ELR (cell line): ENCODE data around the gene PSIP1.
"Not testable (repeated sequence)": the region's sequence is repeated elsewhere in the genome, so short reads cannot be mapped to it uniquely, and the experiment has no call there.

Experiments
- DNase-seq: peaks from one replicate; pipeline ENCODE4 v3.0.0-alpha.2; 2015; ENCODE audit warnings: low read depth

The PSIP1 gene

DNA sequence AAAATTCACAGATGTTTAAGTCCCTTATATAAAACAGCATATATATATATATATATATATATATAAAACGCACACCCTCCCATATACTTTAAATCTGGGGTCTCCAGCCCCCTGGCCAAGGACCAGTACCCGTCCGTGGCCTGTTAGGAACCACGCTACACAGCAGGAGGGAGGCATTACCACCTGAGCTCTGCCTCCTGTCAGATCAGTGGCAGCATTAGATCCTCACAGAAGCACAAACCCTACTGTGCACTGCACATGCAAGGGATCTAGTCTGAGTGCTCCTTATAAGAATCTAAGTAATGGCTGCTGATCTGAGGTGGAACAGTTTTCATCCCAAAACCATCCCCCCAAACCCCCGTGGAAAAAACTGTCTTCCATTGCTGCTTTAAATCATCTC is 9.0 kb downstream of the PSIP1 start:
- no peak for DNase-seq

DNA sequence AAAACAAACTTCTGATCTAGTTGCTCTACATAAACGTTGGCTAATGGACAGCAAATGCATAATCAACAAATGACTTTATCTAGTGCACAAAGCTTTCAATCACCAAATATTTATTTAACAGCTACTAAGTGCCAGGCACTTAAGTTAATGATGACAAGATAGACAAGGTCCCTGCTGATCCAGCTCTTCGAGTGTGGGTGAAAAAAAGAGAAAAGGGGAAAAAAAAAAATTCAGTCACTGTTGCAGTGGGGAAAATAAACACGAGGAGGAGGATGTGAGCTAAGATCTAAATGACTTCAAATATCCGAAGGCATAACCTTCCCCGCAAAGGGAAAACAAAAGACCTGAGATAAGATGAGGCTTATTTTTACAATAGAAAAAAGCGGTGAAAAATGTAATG is 9.6 kb downstream of the PSIP1 start:
- no peak for DNase-seq

DNA sequence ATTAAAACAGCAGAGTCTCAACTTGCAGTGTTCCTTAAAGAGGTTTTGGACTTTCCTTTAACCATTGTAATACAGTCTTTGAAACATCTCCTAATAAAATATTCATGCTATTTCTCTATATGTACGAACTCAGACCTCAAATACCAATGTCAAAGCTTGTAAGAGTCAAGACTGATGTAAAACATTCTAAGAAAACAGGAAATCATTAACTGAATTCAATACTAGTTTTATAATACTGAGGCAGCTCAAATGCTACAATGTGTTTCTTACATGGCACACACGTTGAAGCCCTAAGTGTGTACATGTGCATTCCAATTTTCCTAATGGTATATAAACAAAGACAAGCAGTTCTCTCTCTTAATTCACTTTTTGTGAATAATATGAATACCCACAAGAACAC is 11.6 kb downstream of the PSIP1 start:
- no peak for DNase-seq

DNA sequence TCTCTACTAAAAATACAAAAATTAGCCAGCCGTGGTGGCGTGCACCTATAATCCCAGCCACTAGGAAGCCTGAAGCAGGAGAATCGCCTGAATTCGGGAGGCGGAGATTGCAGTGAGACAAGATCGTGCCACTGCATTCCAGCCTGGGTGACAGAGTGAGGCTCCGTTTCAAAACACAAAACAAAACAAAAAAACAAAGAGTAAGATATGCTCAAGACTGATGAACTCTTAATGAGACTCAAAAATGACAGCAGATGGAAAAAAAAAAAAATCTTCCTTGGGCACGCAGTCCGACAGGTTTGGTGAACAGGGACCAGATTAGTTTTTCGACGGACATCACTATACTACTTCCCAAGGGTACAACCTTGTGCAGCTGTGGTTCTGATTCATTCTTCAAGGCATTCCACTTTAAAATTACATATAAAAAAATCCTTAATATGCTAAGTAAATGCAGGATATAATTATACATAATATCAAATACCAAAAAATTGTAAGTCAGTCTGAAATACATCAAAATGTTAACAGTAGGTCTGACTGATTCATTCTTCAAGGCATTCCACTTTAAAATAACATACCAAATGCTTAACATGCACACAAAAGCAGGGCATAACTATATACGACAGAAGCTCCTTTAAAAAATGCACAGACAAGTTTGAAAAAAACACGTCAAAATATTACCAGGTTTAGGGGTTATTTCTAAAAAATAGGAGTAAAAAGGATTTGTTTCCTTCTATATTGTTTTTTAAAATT is 12.3 kb downstream of the PSIP1 start:
- DNase-seq = no peak

DNA sequence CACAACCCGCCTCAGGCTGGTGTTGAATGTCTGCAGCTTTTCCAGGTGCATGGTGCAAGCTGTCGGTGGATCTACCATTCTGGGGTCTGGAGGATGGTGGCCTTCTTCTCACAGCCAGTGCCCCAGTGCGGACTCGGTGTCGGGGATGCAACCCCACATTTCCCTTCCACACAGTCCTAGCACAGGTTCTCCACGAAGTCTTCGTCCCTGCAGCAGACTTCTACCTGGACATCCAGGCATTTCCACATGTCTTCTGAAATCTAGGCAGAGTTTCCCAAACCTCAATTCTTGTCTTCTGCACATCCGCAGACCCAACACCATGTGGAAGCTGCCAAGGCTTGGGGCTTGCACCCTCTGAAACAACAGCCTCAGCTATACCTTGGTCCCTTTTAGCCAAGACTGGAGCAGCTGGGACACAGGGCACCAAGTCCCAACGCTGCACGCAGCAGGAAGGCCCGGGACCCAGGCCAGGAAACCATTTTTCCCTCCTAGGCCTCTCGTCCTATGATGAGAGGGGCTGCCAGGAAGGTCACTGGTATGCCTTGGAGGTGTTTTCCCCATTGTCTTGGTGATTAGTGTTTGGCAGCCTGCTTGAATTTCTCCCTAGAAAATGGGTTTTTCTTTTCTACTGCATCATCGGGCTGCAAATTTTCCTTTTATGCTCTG is 18.2 kb downstream of the PSIP1 start:
- DNase-seq = no peak

DNA sequence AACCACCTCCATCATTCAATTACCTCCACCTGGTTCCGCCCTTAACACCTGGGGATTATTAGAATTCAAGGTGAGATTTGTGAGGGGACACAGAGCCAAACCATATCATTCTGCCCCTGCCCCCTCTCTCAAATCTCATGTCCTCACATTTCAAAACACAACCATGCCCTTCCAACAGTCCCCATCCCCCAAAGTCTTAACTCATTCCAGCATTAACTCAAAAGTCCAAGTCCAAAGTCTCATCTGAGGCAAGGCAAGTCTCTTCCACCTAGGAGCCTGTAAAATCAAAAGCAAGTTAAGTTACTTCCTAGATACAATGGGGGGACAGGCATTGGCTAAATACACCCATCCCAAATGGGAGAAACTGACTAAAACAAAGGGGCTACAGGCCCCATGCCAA is 18.8 kb downstream of the PSIP1 start:
- no peak for DNase-seq

DNA sequence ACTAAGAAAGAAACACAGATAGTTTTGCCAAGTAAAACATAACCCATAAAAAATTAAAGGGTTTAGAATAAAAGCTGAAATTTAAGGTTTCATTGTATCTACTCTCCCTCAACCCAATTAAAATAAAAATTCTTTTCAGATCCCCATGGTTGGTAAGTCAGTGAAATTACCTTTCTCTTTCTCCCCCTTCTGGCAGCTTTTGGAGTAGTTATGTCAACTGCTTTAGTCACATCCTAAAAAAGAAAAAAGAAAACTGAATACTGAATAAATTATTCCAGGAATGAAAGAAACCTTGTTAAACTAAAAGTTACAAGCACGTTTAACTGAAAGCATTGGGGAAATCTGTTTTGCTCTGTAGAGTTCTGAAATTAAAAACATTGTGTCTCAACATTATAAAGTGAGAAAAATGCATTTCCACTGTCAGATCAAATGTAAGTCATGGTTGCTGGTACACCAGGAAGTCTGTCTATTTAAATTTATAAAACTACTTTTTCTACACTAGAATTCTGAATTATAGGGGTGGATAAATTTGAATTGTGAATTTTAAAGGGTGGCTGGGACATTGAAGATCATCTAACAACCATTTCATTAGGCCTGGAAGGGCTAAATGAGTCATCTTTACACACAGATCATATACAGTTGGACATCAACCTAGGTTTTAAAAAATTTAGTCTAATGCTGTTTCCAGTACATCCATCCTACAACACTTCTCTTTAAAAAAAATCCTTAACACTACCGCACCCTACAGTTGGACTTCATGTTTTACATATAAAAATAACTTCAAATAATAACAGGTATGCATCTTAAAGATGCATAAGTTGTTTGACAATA is 24.7 kb downstream of the PSIP1 start:
- peak; percentile 58 for DNase-seq

DNA sequence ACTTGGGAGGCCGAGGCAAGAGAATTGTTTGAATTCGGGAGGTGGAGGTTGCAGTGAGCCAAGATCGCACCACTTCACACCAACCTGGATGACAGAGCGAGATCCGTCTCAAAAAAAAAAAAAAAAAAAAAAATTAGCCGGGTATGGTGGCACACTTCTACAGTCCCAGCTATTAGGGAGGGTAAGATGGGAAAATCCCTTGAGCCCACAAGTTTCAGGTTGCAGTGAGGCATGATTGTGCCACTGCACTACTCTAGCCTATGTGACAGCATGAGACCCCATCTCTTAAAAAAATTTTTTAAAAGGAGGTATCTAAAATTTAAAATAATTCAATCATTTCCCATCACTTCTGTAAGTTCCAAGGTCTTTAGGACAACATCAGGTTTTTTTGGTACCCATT is 26.0 kb downstream of the PSIP1 start:
- no peak for DNase-seq

DNA sequence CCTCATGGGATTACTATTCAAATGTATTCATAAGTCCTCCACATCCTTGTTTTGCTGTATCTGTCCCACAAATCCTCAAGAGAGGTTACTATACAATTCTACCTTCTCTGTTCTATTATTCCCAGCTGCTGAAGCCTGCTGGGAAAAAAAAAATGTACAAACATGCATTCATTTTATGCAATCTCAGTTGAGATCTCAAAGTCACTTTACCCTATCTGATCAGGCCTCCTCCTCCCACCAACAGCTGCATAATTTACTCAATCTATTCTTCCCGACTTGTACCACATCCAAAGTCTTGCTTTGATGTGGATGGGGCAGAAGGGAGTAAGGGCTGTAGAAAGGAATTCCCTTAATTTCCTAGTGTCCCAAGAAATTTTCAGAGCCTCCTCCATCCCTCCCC is 28.6 kb downstream of the PSIP1 start:
- DNase-seq = no peak

DNA sequence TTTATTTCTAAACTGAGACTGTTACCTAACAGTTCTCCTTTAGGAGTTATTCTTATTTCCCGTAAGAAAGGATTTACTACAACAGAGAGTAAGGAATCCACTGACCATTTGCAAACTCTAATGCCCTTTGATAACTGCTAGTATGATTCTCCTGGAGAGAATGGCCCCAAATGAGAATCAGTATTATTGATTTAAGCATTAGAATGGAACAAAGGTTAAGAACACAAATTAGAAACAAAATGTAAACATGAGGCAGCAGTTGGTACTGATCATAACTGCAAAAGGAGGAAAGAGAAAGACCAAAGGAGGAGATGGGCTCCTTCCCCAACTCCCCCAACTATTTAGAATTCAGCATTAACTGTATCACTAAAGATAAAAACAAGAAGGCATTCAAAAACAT is 30.7 kb downstream of the PSIP1 start:
- no peak for DNase-seq

DNA sequence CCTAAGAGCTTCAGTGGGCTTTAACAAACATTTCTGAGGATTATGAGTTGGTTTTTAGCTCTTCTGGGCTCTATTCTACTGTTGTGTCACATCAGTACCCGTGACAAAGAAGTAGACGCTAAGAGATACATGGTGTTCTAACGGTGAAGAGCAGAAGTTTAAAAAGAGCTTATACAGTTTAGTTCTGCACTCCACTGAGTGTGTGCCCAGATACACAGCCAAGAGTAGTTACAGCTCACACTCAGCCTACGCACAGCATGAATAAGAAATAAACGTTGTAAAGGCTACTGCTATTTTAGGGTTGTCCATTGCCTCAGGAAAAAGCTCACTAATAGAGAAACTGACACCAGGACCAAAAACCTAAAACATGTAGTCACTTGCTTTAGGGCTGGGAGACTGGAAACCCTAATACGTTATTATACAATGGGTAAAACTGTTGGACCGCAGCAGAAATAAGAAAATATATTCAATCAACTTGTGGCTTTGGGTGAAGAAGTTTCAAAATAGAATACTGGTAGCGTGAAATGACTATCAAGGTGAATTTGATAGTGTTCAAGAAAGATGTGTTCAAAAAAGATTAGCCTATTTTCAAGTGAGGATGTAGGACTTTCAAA is 34.7 kb downstream of the PSIP1 start:
- no peak for DNase-seq

DNA sequence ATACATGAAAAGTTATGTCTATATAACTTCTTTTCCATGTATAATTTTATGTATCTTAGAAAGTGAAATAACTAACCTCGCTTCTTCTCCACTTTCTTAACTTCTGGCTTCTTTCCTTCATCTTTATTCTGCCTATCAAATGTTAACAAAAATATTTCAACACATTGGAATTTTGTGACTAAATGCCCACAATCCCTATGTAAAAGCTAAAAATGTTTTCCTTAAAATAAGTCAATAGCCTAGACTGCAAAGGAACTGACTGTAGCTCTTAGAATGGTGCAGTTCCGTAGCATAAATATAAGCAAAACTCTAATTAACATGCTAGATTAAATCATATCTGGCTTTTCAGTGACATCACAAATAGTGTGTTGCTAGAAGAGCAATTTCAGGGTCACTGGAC is 40.9 kb downstream of the PSIP1 start:
- no peak for DNase-seq

DNA sequence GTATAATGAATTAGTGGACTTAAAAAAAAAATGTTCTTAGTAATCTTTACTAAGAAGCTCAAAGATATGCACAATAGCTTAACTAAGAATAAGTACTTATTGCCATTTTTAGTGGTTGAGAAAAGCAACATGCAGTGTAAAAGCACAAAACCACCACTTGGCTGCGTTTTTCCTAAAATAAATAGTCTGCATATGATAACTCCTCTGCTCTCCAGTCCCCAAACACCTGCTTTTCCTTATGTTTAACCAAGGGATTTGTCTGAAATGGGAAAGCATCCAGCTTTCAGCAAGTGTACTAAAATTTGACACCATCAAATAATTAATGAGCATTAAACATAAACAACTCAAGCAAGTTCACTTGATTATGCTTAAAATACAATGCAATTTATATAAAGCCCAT is 41.4 kb downstream of the PSIP1 start:
- DNase-seq = no peak

DNA sequence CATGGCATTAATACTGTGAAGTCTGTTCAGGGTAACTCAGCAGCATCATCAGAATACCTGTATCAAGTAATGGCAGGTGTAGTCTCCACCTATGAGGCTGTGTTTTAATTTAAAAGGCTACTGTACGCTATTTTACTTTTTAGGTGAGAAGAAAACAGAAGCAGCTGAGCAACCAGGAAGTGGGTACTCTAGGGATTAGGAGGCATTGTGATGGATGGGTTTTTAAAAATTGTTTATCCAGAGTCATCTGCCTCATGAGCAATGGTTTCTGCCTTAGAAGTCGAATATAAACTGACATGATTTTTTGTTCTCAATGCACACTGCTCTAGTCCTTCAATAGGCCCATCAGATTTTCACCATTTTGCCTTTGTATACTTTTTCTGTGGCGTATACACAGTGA is 42.6 kb downstream of the PSIP1 start:
- DNase-seq = no peak

DNA sequence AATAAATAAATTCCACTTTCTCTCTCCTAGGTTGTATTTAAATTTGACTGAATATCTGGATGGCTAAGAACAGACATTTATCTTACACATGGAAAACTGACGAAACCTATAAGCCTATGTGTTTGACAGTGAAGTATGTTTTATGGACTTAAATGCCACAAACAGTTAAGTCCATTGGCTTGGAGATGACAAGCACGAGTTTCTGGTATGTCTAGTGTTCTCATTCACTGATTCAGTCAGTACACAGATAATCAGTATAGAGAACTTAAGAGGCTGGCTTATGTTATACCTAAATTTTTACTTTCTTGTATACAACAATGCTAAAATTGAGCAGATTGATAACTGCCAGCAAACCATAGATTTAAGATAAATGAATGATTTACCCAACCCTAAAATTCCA is 49.2 kb downstream of the PSIP1 start:
- DNase-seq = no peak

DNA sequence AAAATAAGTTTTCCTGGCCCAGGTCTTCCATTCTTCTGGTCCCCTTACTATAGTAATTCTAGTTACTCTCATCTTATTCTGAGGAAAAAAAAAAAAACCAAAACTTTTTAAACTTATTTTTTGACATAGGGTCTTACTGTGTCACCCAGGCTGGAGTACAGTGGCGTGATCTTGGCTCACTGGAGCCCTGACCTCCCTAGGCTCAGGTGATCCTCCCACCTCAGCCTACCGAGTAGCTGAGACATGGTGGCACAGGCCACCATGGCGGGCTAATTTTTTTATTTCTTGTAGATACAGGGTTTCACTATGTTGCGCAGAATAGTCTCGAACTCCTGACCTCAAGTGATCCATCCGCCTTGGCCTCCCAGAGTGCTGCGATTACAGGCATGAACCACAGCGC is 49.7 kb downstream of the PSIP1 start:
- no peak for DNase-seq

DNA sequence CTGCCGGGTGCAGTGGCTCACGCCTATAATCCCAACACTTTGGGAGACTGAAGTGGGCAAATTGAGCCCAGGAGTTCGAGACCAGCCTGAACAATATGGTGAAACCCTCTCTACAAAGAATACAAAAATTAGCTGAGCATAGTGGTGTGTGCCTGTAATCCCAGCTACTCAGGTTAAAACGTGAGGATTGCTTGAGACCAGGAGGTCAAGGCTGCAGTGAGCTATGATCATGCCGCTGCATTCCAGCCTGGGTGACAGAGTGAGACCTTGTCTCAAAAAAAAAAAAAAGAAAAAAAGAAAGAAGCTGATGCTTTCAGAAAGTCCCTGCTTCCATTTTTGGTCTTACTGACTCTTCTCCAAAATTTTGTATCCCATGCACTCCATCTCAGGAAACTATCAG is 56.8 kb downstream of the PSIP1 start:
- no peak for DNase-seq

DNA sequence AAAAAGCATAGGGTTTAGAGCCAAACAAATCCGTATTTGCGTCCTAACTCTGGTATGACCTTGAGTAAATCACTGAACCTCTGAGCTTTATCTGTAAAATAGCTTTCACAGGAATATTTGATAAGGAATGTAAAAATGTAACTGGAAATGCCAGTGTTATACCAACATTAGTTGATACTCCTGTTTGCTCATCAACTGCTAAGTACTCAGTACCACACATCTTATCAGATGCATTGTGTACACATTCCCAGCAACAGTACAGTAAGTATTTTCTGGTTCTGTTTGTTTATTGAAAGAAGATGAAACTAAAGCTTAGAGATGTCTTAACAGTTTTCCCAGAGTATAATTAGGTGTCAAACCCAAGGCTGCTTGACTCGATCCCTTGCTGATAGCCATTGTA is 66.6 kb downstream of the PSIP1 start:
- no peak for DNase-seq

DNA sequence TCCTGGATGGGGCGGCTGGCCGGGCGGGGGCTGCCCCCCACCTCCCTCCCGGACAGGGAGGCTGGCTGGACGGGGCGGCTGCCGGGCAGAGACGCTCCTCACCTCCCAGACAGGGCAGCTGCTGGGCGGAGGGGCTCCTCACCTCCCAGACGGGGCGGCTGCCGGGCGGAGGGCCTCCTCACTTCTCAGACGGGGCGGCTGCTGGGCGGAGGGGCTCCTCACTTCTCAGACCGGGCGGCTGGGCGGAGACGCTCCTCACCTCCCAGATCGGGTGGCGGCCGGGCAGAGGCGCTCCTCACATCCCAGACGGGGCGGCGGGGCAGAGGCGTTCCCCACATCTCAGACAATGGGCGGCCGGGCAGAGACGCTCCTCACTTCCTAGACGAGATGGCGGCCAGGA is 68.5 kb downstream of the PSIP1 start:
- not testable (repeated sequence) for DNase-seq

DNA sequence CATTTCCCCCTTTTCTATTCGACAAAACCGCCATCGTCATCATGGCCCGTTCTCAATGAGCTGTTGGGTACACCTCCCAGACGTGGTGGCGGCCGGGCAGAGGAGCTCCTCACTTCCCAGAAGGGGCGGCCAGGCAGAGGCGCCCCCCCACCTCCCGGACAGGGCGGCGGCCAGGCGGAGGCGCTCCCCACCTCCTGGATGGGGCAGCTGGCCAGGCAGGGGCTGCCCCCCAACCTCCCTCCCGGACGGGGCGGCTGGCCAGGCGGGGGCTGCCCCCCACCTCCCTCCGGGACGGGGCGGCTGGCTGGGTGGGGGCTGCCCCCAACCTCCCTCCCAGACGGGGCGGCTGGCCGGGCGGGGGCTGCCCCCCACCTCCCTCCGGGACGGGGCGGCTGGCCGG is 68.9 kb downstream of the PSIP1 start:
- not testable (repeated sequence) for DNase-seq

DNA sequence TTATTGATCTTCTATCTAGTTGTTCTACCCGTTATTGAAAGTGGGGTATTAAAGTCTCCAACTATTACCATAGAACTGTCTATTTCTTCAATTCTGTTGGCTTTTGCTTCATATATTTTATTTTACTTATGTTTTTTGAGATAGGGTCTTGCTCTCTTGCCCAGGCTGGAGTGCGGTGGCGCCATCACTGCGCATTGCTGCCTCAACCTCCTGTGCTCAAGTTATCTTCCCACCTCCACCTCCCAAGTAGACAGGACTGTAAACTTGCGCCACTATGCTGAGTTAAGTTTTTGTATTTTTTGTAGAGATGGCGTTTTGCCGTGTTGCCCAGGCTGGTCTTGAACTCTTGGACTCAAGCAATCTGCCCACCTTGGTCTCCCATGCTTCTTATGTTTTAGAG is 71.9 kb downstream of the PSIP1 start:
- DNase-seq = no peak

DNA sequence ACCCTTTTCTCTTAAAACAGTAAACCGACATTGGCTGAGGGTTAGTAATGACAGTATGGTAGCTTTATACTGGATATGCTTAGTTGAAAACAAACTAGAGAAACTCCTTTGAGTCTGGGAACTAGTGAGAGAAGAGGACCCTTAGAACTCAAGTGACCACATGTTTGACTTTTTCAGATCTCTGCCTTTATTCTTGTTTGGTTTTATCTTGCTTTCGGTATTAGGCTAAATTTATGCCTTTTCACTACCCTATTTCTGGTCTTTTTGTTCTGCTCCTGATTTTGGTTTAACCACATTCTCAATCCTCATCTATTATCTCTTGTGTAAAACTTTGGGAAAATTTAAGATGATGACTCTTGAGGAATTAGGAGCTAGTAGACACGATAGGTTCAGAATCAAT is 77.1 kb downstream of the PSIP1 start:
- DNase-seq = no peak

DNA sequence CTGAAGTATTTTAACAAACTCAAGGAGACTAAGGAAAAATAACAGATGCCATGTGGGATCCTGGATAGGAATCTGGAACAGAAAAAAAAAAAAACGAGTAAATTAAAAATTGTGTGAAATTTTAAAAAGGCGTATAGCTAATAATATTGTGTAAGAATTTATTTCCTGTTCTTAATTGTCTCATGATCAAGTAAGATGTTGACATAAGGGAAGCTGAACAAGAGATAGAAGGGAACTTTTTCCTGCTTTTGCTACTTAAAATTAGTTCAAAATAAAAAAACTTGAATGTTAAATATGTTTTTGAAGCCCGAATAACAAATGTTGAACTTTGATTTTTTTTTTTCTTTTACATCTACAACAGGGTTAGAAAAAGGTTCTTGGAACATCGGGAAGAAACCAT is 77.6 kb downstream of the PSIP1 start:
- no peak for DNase-seq
